GM10266 (cell line): Measurements from ENCODE around the gene ZSCAN25.
"Not testable (repeated sequence)": the region's sequence is repeated elsewhere in the genome, so short reads cannot be mapped to it uniquely, and the experiment has no call there.

ENCODE experiments used
- DNase-seq: peaks from one replicate; pipeline ENCODE4 v3.0.0; 2012; ENCODE audit errors: extremely low spot score
- TF ChIP-seq, protein P1 (sequence below): IDR thresholded peaks from 2 replicates; pipeline ENCODE4 v1.5.1; 2012; ENCODE audit warnings: mild to moderate bottlenecking, low read depth; ENCODE audit not compliant: control insufficient read depth, insufficient read depth; ENCODE audit errors: missing control alignments

Gene ZSCAN25

DNA sequence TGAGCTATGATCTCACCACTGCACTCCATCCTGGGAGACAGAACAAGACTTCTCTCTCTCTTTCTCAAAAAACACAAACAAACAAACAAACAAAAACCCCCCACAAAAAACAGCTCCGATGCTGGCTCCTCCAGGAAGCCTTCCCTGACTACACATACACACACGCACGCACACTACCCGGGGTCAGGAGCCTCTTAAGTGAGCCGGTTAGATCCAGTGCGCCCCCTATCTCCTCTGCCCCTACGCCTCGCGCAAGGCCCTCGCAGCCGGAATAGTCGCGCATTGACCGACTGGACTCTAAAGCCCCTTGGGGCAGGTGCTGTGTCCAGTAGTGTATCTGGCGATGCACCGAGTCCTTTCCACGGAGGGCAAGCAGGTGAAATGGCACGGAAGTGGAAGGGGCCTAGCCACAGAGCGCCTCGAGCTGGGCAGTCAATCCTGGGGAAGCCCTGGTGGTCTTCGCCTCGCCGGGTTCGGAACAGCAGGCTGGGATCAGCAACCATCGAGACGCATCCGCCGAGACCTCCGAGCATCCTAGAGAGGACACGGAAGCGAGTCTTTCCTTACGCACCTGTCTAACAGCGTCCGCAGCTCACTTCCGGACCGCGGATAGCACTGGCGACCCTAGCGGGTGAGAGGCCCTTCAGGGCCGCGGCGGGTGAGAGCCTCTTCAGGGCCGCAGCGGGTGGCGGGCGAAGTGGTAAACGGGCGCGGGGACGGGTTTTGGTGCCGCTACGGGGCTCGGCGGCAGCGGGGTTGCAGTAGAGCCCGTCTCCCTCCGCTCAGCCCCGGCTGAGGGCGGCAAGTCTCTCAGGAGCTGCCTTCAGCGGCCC is at the start of gene ZSCAN25:
ZSCAN25 (plus strand) TSS at position 588 of the 833 bp plus-strand sequence. CDS start 2,661 bp downstream, outside the sequence.
- DNase-seq: peak; percentile 93
- TF ChIP-seq, protein P1, sequence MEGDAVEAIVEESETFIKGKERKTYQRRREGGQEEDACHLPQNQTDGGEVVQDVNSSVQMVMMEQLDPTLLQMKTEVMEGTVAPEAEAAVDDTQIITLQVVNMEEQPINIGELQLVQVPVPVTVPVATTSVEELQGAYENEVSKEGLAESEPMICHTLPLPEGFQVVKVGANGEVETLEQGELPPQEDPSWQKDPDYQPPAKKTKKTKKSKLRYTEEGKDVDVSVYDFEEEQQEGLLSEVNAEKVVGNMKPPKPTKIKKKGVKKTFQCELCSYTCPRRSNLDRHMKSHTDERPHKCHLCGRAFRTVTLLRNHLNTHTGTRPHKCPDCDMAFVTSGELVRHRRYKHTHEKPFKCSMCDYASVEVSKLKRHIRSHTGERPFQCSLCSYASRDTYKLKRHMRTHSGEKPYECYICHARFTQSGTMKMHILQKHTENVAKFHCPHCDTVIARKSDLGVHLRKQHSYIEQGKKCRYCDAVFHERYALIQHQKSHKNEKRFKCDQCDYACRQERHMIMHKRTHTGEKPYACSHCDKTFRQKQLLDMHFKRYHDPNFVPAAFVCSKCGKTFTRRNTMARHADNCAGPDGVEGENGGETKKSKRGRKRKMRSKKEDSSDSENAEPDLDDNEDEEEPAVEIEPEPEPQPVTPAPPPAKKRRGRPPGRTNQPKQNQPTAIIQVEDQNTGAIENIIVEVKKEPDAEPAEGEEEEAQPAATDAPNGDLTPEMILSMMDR: peak; percentile 62

DNA sequence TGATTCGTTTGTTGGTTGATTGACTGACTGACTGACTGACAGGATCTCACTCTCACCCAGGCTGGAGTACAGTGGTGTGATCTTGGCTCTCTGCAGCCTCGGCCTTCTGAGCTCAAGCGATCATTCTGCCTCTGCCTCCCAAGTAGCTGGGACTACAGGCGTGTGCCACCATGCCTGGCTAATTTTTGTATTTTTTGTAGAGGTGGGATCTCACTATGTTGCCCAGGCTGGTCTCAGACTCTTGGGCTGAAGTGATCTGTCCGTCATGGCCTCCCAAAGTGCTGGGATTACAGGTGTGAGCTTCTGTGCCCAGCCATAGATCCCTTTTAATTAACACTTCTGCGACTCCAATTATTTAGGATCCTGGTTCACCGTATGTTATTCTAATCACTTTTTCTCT is 48.0 kb upstream of the ZSCAN25 start:
- DNase-seq: not testable (repeated sequence)

DNA sequence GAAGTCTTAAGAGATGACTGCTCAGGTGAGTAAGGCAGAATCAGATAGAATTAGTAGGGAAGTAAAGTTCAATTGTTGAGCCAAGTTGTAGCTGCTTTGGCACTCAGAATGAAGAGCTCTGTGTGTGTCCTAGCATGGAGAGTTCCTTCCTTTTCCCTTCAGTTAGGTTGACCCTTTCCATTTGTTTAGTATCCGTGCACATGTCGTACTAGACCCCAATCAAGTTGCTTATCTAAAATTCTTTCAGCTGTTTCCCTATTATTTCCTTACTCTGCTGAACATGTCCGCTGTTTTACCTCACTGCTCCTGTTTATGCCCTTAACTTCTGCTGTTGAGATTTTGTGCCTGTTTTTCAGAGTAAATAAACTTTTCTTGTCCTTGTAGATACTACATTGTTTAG is 45.0 kb upstream of the ZSCAN25 start:
- TF ChIP-seq, protein P1: no peak
- DNase-seq: no peak

DNA sequence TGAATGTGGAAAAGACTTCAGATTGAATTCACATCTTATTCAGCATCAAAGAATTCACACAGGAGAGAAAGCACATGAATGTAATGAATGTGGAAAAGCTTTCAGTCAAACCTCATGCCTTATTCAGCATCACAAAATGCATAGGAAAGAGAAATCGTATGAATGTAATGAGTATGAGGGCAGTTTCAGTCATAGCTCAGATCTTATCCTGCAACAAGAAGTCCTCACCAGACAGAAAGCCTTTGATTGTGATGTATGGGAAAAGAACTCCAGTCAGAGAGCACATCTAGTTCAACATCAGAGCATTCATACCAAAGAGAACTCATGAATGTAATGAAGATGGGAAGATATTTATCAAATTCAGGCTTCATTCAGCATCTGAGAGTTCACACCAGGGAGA is 43.5 kb upstream of the ZSCAN25 start:
- no peak for DNase-seq
- TF ChIP-seq, protein P1: no peak

DNA sequence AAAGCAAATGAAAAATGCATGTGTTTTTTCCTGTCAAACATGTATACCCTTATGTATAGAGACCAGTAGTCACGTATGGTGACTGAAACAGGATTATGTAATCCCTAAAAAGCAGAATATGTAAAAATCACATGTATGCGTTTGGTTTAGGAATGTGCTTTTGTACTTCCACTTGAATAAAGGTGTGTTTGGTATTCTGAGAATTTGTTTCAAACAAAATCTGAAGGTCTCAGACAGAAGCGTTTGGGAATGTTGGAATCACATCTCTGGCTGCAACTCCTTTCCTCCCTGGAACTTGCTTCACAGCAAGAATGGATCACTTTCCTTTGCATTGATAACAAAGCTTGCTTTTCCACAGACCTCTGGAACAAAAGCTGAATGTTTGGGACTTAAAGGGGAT is 40.5 kb upstream of the ZSCAN25 start:
- no peak for DNase-seq
- TF ChIP-seq, protein P1: no peak

DNA sequence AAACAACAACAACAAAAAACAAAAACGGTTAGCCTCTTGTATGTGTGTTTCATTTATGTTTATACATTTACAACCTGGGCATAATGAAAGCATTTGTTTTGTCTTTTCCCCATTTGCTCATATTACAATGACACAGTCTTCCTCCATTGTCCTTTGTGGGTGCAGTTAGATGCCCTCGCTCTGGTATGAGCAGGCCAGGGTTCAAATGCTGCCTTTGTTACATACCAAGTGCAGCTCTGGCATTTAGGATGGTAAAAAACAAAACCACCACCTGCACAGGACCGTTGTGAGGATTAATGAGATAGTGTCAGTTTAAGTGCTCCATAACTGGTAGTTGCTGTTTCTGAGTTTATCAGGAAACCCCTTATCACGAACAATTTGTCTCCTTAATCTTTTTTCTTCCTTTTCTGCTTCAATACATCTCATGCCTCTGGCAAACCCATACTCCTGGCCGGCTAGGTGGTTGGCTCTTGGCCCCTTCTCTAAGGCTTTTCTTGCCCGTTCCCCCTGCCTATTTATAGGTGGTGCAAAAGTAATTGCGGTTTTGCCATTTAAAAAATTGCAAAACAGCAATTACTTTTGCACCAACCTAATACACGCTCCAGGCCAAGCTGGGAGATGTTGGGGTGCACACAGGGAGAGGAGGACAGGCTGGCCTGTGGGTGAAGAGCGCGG is 37.3 kb upstream of the ZSCAN25 start:
- no peak for DNase-seq
- TF ChIP-seq, protein P1: no peak

DNA sequence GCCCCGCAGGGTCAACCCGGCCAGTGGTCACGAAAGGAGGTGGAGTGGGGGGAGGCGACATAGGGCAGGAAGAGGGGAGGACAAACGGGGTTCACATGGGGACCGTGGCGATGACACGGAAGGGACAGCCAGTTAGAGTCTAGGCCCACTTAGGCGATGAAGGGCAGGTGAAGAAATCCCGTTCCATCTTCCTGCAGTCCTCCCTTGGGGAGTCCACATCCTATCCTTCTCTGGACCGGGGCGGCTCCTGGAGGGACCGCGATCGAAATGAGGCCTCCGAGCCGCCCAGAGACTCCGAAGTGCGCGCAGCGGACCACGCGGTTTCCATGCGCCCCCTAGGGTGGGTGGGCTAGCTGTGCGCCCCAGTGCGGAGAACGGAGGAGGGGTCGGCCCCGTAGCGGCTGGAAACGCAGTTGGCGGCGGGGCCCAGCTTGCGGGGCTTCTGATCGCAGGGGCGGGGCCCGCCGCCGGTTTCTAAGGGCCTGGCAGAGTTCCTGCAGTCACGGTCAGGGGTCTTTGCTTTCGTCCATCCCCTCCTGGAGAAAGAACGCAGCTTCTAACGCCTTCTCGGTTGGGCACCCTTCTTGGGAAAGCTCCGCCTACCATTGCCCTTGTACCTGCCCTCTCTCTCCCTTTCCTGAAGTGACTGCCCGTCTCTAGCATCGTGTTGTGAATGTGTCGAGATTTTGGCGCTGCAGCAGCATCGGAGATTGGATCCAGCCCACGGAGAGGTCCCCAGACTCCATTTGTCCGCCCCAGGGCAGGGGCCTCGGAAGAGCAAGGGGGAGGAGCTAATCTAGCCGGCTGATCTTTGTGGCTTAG is 36.6 kb upstream of the ZSCAN25 start:
- no peak for DNase-seq
- TF ChIP-seq, protein P1: peak; percentile 57

DNA sequence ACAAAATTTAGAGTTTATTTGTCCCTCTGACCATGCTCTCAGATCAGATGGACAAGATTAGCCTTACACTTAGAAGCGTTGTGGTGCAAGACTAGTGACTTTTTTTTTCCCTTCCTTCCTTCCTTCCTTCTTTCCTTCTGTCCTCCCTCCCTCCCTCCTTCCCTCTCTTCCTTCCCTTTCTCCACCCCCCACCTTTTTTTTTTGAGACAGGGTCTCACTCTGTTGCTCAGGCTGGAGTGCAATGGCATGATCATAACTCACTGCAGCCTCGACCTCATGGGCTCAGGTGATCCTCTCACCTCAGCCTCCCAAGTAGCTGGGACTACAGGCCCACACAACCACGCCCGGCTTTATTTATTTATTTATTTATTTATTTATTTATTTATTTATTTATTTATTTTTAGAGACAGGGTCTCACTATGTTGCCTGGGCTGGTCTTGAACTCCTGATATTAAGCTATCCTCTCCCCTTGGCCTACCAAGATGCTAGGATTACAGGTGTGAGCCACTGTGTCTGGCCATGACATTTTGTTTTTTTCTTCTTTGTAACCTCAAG is 35.9 kb upstream of the ZSCAN25 start:
- DNase-seq: not testable (repeated sequence)
